ENCODE measurements around the gene TCEA3.

The TCEA3 gene

DNA sequence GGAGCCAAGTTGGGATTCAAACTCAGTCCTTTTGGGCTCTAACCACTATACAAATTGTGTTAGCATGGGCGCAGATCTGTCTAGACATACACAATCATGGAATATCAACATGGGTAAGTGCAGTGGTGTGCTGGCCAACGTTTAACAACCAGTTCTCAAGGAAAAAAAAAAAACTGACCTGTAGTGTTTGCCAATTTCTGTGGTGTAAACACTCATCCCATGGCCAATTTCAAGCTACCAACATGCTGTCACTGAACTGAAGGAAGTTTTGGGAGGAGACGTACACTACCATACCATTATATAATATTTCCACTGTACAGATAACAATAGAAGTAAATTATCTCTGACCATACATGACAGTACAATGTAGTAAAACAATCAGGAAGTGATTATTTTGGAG is 3.2 kb downstream of the TCEA3 start:
- no peak for DNase-seq (ENCODE audit: low spot score)

DNA sequence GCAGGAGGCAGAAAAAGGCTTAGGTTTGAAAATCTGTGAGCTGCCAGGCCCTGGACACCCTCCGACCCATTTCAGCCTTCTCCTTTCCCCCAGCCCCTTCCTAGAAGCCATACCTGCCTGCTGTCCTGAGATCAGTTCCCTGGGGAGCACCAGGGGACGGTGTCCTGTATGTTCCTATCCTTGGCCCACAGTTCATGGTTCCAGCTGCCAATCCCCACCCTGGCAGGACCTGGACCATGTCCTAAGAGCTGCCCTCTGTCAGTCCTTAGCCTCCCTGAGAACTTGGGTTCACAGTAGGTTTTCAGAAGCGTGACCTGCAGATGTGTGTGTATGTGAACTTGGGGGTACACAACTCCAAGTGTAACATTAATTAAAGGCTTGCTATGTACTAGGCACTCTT is 3.8 kb downstream of the TCEA3 start:
- no peak for DNase-seq (ENCODE audit: low spot score)

DNA sequence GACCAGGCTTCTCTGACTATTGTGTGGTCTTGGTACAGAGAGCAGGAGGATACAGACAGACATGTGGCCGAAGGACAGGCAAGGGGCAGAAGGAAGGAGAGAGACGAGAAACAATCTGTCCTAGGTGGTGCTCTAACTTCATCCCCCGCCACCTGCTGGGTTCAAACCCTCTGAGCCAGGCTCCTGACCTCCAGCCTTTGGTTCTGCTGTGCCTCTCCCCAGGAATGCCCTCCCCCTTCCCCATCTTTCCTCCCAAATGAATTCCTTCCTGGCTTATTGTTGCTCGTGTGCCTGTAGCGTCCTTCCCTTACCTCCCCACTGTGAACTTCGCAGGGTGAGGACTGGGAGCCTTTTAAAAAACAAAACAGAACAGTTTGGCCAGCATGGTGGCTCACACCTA is 5.4 kb downstream of the TCEA3 start:
- no peak for DNase-seq (ENCODE audit: low spot score)

DNA sequence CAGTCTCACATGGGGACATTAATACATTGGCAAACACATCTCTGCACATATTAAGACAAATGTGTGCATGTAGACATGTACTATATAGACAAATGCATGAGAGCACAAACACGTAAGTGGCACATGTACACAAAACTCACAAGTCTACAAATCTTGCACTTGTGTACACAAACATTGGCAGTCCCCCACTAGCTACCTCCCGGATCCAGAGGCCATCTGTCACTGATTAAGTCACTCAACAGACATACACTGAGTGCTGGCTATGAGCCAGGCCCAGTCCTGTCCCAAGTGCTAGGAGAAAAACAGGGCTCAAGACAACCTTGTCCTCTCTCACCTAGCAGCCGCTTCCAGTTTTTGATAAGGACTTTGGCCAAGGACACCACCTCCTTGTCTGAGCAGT is 7.0 kb downstream of the TCEA3 start:
- DNase-seq (ENCODE audit: low spot score): no peak

DNA sequence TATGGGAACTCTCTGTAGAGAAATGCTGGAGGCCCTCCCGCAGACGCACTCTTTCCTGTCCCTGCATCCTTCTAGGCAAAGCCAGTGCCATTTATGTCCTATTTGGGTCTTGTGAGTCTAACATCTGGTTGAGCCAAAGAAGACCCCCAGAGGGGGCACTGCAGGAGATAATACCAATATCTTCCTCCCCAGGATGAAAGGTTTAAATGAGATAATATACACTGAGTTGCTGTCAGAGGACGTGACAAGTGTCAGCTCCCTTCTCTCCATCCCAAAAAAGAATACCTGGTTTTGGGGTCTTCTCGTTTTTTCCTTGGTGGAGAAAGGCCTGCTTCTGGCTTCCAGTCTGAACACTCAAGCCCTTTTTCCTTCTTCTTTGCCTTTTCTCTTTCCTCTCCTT is 7.6 kb downstream of the TCEA3 start:
- no peak for DNase-seq (ENCODE audit: low spot score)

DNA sequence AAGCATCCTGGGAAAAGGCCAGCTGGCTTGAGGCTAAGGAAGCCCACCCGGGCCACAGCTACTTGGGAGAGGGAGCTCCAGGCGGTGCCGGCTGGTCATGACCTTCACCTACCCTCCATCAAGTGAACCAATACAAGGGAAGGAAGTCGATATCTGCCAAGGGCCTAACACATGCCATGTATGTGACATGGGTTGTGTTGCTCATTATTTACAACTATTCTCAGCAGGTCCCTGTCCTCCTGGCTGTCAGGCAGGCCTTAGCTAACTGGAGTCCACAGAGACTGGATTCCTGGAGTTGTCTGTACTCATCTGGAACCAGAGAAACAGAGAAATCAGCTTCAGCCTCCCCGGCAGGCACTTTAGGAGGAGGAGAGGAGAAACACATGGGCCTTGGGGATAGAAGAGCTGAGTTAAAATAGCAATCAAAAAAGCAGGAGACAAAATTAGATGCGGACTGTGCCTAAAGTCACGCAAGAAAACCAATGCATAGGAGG is 15.7 kb downstream of the TCEA3 start:
- no peak for DNase-seq (ENCODE audit: low spot score)

DNA sequence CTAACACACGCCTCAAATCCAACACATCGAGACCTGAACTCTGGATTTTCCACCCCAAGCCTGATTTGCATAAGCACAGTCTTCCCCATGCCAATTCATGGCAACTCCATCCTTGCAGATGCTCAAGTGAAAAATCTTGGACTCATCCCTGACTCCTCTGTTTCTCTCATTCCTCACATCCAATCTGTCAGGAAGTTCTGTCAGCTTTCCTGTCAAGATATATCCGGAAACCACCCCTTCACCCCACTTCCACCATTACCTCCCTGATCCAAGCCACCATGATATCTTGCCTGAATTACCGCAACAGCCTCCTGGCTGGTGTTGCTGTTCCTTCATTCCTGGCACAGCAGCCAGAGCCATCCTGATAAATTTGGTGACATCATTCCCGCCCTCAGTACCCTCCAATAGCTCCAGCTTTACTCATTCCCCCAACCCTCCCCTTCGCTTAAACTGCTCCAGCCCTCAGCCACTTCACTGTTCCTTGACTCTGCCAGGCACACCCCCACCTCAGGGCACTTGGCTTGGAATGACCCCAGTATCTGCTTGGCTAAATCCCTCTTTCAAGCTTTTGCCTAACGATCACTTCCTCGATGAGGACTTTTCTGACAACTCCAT is 17.4 kb downstream of the TCEA3 start:
- no peak for DNase-seq (ENCODE audit: low spot score)

DNA sequence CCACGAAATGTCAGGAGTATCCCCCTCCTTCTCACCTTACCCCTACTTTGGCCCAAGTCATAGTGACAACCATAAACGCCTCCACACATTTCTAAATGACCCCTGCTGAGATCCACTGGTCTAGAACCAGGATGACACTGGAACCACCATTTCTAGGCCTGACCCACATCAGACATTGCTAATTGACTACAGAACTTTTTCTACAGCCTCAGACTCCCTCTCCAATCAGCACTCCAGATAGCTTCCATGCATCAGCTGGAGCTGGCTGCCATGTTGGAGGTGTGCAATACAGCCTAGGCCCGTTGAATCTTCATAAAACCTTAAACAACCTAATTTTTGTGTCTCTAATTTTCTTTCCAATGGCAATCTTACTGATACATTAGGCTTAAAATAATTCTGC is 18.6 kb downstream of the TCEA3 start:
- DNase-seq (ENCODE audit: low spot score): no peak

DNA sequence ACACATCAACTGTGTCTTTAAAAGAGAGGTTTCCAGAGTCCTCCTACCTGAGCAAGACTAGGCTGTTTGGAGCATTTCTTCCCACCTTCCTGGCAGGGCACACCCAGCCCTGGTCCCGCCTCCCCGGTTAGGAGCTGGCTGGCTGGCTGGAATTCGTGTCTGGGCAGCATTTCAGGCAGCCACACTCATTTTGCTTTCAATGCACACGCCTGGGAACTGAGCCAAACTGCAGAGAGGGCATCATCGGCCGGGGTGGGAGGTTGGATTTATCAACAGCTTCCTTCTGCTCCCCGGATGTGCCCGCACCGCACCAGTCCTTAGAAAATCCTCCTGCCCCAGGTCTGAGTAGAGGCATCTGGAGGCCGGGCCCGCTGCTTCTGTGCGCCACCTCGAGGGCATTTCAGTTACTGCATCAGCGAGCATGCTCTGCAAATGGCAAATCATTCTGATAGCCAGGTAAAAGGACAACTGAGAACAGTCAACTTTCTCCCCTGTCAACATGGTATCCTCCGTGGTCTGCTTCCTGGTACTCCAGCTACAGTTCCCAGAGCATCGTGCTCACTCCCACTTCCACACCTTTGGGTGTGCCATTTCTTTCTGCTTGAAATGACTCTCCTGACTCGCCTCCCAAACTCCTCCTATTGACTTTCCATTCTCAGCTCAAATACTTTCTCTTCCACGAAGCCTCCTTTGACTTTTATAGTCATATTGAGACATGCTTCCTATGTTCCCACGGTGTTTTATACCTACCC is 20.6 kb downstream of the TCEA3 start:
- peak; percentile 84 for DNase-seq (ENCODE audit: low spot score)

DNA sequence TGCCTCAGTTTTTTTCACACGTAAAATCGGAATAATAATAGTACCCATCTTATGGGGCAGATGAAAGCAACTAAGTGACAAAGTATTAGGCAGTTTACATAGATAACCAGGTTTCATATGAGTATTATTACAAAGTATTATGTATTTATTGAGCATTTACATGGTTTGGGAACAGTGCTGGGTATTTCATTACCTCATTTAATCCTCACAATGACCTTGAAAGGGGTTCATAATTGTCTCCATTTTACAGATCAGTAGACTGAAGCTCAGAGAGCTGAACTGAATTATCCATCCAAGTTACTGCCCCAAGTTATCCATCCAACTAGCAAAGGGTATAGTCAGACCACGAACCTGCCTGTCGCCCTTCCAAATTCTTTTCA is 21.2 kb downstream of the TCEA3 start:
- DNase-seq (ENCODE audit: low spot score): no peak

DNA sequence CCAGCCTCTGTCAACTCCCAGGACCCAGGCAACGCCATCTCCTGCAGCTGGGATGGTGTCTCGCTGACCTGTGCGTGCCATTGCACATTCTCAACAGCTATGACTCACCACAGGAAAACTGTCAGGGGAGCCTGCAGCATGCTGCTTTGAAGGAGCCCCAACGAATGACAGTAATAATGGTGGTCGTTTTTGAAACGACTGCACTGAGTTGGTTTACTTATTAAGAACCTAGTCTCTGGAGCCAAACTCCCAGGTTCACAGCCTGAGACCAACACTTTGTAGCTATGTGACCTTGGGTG is 21.6 kb downstream of the TCEA3 start:
- DNase-seq (ENCODE audit: low spot score): no peak

DNA sequence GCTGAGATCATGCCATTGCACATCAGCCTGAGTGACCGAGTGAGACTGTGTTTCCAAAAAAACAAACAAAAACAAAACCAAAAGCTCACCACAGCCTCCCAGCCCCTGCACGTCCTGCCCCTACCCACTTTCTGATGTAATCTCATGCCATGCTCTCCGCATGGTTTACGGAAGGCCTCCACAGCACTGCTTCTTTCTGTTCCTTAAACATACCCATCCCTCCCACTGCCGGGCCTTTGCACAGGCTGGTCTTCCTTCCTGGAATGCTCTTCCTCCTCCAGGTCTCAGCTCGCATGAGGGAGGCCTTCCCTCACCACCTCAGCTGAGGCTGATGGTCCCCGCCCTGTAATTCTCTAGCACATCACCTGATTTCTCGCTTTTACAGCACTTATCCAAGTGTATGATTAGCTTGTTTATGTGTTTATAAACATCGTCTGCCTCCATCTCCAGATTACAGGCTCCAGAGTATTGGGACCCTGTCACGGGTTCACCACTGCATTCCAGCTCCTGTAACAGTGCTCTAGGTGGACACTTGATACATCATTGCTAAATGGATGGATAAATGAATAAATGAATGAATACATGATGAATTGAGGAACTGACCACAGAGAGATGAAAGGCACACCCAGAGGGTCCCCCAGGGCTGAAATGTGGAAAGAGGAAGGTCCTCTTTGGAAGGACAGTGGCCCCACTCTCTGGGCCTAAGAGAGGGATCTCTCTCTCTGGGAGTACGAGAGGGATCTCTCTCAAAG is 22.1 kb downstream of the TCEA3 start:
- no peak for DNase-seq (ENCODE audit: low spot score)

DNA sequence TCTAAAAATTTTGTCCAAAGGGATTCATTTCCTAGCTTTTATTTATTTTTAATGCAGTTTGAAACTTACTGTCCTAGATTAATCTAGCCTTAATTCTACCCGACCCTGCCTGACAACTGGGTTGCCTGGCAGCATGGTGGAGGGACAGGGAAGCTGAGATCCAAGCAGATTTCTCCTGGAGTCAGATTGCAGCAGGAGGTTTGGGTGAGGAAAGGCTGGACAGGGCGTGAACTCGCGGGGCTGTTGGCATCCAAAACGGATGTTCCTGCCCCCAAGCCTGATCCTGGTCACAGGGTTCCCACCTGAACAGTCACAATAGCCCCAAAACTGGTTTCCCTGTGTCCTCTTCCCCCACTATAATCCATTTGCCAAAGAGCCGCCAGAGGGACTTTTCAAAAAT is 23.2 kb downstream of the TCEA3 start:
- DNase-seq (ENCODE audit: low spot score): no peak

DNA sequence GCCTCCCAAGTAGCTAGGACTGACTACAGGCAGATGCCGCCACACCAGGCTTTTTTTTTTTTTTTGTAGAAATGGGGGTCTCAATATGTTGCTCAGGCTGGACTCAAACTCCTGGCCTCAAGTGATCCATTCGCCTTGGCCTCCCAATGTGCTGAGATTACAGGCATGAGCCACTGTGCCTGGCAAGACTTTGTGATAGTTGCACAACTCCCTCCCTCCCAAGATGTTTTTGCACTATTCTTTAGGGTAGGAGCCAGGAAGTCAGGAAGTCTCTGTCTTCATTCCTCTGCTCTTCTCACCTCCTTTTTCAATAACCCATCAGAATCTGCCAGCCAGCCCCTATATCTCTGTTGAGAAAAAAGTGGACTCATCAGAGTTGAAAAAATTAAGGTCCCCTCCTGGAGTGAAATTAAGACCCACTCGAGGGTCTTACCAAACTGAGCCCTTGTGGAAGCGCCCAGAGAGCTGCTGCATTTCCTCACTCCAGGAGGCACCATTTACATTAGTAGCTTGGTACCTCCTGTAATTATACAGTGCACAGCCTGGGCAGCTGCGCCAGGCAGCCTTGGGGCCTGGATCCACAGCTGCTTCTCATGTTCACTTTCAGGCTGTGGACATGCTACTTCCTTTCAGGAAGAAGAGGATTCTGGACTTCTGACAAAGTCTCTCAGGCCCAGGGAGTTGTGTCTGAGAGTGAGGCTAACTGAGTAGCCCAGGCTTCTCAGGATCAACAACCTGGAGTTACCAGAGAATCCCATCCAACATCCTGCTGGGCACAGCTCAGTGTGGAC is 24.0 kb downstream of the TCEA3 start:
- no peak for DNase-seq (ENCODE audit: low spot score)

DNA sequence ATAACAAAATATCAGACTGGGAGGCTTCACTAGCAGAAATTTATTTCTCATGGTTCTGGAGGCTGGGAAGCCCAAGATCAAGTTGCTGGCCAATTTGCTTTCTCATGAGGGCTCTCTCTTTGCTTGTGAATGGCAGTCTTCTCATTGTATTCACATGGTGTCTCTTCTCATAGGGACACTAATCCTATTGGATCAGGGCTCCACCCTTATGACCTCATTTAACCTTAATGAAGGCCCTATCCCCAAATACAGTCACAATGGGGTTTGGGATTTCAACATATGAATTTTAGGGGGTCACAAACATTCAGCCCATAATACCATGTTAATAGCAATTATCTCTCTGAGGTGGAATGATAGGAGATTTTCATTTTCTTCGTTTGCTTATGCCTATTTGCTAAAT is 25.3 kb downstream of the TCEA3 start:
- no peak for DNase-seq (ENCODE audit: low spot score)

DNA sequence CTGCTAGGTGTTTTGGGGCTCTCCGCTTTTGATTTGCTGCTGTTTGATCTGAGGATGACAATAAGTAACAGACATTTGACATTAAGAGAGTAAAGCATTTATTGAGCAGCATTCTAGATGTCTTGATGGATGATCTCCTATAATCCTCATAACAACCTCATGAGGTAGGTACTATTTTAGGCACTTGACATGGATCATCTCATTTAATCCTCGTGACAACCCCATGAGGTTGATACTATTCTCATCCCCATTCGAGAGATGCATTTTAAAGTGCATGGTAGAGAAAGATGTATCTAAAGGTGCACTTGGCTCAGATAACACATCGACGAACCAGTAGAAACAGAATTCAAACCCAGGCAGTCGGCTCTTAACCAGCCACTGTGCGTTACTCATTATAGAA is 26.6 kb downstream of the TCEA3 start:
- DNase-seq (ENCODE audit: low spot score): no peak

DNA sequence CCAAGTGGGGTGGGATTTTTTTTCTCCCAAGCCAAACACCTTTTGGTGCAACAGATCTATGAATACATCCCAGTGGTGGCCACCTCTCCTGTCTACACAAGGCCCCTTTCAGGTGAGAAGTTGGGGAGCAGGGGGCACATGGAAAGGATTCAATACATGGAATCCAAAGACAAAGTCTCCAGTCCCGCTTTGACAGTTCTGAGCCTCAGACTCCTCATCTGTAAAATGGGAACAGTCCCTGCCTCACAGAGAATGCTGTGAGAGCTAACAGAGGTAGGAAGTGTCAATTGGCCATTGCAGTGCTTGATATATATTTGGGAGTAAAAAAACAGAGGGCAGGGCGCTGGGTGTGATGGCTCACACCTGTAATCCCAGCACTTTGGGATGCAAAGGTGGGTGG is 28.2 kb downstream of the TCEA3 start:
- DNase-seq (ENCODE audit: low spot score): no peak

DNA sequence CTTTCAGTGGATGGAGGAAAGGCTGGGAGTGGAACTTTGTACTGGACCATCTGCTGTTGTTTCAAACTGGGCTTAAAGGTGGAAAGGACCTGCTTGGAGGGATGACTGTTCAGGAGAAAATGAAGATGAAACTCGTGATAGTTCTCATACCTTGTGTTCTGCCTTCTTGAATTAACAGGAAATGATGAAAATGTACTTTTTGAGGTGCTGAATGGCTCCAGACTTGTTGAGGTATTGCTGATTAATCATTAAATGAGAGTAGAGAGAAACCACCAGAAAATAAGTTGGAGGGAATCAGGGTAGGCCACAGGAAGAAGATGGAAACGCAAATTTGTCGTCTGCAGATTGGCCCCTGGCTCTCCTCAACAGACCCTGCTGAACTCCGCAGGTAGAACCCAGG is 28.7 kb downstream of the TCEA3 start:
- DNase-seq (ENCODE audit: low spot score): no peak

DNA sequence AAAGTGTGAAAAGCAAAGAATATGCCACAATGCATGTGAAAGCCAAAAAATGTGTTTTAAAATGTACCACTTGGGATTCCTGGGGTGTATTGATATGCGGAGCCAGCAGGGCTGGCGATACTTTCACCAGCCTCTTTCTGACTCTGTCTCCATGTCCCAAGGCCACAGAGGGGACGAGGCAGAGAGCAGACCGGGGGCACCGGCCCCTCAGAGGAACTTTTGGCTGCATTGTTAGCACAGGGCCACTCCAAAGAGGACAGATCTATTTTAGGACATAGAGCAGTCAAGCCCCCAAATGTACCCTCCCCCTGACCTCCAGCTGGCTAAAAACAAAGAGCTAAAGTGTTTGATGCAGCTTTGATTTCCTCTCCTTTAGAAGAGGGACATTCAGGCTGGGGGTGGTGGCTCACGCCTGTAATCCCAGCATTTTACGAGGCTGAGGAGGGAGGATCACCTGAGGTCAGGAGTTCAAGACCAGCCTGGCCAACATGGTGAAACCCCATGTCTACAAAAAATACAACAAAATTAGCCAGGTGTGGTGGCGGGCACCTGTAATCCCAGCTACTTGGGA is 29.3 kb downstream of the TCEA3 start:
- no peak for DNase-seq (ENCODE audit: low spot score)

DNA sequence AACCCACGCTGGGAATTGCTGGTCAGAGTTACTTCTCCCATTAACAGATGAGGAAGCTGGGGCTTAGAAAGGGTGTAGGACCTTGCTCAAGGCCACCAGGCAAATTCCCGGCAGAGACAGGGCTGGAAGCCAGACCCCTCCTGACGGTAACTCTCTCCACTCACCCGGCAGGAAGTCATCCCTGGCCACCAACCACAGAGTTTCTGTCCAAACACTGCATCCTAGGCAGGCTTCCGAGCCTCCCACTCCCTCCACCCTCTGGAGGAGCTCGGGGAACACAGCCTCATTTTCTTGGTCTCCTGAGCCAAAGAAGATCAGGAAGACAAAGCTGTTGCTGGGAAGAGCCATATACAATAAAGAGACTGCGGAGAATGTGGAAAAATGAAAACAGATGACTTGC is 29.9 kb downstream of the TCEA3 start:
- DNase-seq (ENCODE audit: low spot score): no peak

DNA sequence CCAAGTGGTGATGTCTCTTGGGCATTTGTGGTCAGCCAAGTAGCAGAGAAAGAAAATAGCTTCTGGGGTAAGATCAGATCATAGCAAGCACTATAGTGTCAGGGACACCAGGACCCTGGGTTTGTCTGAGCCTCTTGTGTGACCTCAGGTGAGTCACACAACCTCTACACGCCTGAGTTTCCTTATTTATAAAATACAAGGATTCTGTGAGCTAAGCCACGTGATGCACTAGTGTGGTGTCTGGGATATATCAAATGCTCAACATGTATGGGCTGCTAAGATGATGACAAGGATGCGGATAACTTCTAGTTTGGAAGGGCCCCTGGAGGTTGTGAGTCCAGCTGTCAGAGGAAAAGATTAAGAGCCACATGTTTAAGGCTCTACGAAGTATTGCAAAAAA is 30.4 kb downstream of the TCEA3 start:
- no peak for DNase-seq (ENCODE audit: low spot score)

DNA sequence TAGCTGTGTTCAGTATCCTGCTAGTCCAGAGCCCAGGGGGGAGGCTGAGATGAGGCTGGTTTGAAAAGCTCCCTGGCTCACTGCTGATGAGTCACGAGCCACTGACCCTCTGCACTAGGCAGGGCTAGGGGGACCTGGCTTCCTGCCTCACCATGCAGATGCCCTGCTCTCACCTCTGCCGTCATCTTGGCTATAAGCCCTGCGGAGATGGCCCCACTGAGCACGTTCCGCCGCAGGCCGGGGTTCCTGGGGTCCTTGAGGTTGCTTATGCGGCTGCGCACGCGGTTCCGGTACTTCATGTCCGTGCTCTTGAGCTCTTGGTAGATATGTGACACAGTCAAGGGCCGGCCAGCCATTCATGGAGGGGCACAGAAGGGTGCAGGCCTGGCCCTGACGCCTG is 30.8 kb downstream of the TCEA3 start:
- DNase-seq (ENCODE audit: low spot score): no peak
